MM.1S (cell line): ENCODE data around the gene SECTM1.

Experiments used
- CTCF ChIP-seq: fragments of 300-600 bp; sonication (generic); IDR thresholded peaks from 2 replicates; pipeline ENCODE4 v1.5.1; 2016; ENCODE audit warnings: antibody characterized with exemption, low read length, mixed read lengths
- EZH2phosphoT487 ChIP-seq: fragments of 300-600 bp; sonication (generic); IDR thresholded peaks from 2 replicates; pipeline ENCODE4 v1.6.1; 2018; ENCODE audit warnings: antibody characterized with exemption, low read length

GRCh38 chr17:82376042-82376730 lies 42.6 kb upstream of the SECTM1 start:
- TF ChIP-seq CTCF = no peak
- no peak for TF ChIP-seq EZH2phosphoT487
